Activated T-helper 1 cell treated with anti-CD3 and anti-CD28 coated beads, Interleukin-12 subunit alpha, Interleukin-12 subunit beta, Interleukin-2, Interleukin-4 antibody, amounts not matched to agents 30 ng/mL and 10 ng/mL and 1 ng/mL, durations not matched to agents 14 hours and 24 hours and 36 hours (primary cell): ENCODE measurements around the gene CNKSR1. TPM values are rescaled to one million over a fixed set of nuclear protein-coding genes. Genes with fewer than 3 reads are reported as not detected.

ENCODE experiments used
- DNase-seq: peaks from one replicate; pipeline ENCODE4 v3.0.0; 2021; ENCODE audit warnings: low spot score
- H3K27ac Mint-ChIP-seq: one replicate; pipeline ENCODE4 v1.8.0; 2021; ENCODE audit warnings: mild to moderate bottlenecking, mixed read lengths
- H3K27me3 Mint-ChIP-seq: one replicate; pipeline ENCODE4 v1.8.0; 2022; ENCODE audit warnings: mild to moderate bottlenecking, moderate library complexity, mixed read lengths; ENCODE audit not compliant: insufficient read depth
- H3K36me3 Mint-ChIP-seq: one replicate; pipeline ENCODE4 v1.8.0; 2021; ENCODE audit warnings: low read depth, mixed read lengths
- H3K4me1 Mint-ChIP-seq: one replicate; pipeline ENCODE4 v1.8.0; 2021; ENCODE audit warnings: low read depth, mixed read lengths
- H3K4me3 Mint-ChIP-seq: one replicate; pipeline ENCODE4 v1.8.0; 2021; ENCODE audit warnings: mild to moderate bottlenecking, moderate library complexity, mixed read lengths
- H3K9me3 Mint-ChIP-seq: one replicate; pipeline ENCODE4 v1.8.0; 2021; ENCODE audit warnings: mixed read lengths
- intact Hi-C: fragments of 100-400 bp; cut with micrococcal nuclease; formaldehyde crosslinking; loops from one replicate; pipeline ENCODE4 v1.15.1; 2024
- total RNA-seq: library from RNA; stranded (reverse); gene quantifications from 2 replicates; pipeline ENCODE4 v1.2.3, GENCODE V29; 2022

CNKSR1 gene
- total RNA-seq, 1 donor from 2014 or later: 4.2 TPM

DNA sequence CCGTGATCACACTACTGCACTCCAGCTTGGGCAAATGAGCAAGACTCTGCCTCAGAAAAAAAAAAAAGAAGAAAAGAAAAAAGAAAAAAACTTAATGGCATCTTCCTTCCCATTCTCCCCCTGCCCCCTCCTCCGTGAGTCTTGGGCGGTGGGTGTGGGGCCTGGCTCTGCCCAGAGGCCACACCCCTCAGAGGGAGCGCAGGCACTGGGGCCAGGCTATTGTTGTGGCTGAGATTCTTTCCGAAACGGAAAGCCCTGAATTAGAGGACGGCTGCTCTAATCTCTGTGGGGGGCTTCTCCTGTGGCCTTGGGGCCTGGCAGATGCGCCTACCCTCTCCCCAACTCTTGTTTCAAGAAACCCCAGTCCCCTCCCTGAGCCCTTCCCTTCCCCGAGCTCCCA lies 22.5 kb upstream of the CNKSR1 start:
- DNase-seq: no peak
- no peak overlapping the region for H3K4me3 Mint-ChIP-seq
- no peak overlapping the region for H3K27ac Mint-ChIP-seq
- H3K36me3 Mint-ChIP-seq: no peaks in the 10 kb centered on the region
- H3K9me3 Mint-ChIP-seq: no peaks in the 10 kb centered on the region
- intact Hi-C loops: no loop called here
- H3K27me3 Mint-ChIP-seq: peaks cover 69% of the 10 kb centered on the region
- H3K4me1 Mint-ChIP-seq: no peaks in the 10 kb centered on the region

DNA sequence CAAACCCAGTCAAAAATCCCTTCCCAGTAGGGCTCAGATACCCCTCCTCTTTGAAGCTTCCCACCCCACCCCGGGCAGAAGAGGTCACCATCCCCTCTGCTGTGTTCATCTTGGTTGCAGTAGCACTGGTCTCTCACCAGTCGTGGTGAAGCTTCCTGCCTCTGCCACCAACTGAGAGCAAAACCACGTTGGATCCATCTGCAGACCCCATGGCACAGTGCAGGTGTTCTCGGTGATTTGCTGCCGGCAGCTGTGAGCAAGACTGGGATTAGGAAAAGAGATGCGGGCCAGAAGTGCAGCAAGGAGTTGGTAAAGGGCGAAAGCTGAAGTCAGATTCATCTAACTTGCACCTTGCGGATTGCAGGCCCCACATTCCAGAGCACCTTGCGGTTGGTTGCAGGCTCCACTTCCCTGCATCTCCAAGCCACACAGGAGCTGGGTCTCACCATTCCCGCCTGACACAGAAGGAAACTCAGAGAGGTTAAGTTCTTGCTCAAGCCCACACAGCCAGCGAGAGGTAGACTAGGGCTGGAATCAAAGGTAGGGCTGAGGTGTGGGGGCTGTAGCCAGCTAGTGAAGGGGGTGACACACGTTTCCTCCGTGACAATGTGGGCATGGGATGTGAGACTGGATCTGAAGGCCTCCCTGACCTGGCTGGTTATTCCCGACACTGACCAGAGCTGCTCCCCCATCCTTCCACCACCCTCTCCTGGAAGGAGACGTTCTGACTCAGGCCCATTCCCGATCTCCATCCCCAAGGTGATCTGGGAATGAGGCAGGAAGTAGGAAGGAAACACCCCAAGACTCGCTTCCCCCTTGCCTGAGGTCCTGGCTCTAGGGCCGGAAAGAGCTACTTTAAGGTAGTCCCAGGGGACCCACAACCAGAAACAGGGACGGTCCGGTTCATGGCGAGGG lies 21.7 kb upstream of the CNKSR1 start:
- H3K4me3 Mint-ChIP-seq: no peak overlapping the region
- H3K9me3 Mint-ChIP-seq: no peaks in the 10 kb centered on the region
- H3K27ac Mint-ChIP-seq: no peak overlapping the region
- no peaks in the 10 kb centered on the region for H3K36me3 Mint-ChIP-seq
- peaks cover 71% of the 10 kb centered on the region for H3K27me3 Mint-ChIP-seq
- intact Hi-C loops: no loop called here
- no peak for DNase-seq
- no peaks in the 10 kb centered on the region for H3K4me1 Mint-ChIP-seq

DNA sequence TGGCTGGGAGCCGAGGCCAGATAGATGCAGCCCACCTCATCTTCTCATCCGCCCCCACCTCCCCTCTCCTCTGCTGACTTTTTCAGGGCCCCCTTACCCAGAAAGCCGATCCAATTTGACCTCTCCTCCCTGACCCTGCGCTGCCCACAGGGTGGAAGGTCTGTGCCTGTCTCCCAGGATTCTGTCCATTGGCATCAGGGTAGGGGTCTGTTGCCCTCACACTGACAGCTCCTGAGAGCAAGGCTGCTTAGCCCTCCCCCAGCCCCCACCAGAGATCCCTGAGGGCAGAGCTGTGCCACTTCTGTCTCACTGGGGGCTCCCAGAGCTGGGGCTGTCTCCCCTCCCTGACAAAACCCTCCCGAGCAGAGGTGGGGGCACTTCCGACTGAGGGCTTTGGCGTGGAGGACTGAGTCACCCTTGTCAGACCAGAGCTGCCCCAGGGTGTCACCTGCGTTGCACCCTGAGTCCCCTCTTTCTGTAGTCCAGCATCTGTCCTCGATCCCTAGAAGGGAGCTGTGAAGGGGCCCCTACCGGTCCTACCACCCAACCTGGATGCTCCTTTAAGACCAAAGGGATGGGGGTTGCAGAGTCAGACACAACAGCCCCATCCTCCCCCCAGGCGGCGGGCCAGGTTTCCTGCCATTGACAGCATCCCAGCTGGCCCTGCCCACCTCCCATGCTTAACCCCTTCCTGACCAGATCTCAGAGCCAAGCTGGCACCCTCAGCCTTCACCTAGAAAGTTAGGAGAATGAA lies 20.8 kb upstream of the CNKSR1 start:
- peaks cover 71% of the 10 kb centered on the region for H3K27me3 Mint-ChIP-seq

DNA sequence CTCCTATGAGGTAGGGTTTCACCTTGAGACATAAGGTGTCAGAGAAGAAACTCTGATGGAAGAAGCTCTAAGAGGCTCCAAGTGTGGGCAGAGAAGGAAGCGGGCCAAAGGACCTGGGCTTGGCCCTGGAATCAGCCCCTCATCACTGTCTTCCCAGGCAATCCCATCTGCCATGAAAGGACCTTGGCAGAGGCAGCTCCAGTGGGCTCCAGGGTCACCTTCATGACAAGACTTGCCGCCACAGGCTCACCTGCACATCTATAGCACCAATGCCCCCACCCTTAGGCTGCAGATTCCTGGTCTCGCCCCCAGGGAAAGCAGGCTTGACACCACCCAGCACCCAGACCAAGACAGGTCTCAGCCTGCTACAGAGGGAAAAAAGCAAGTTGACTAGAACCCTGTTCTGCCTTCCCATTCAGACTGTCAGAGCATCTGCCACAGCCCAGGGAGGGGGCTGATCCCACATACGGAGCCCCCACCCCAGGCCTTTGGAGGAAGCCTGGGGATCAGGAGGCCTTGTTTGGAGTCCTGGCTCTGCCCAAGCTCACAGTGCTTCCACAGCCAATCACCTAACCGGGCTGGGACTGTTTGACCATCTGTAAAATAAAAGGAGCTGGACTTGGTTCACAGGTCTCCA lies 18.9 kb upstream of the CNKSR1 start:
- Mint-ChIP-seq H3K36me3 (no peaks in the 10 kb centered on the region), H3K27me3 (peaks cover 63% of the 10 kb centered on the region), H3K4me1 (peaks cover 5% of the 10 kb centered on the region), H3K27ac (no peak overlapping the region), H3K4me3 (no peak overlapping the region), H3K9me3 (no peaks in the 10 kb centered on the region)
- DNase-seq: no peak
- intact Hi-C loops: no loop called here

More for the DNA sequence above, 20.8 kb upstream of the CNKSR1 start:
- intact Hi-C loops: no loop called here
- H3K36me3 Mint-ChIP-seq: no peaks in the 10 kb centered on the region
- H3K4me1 Mint-ChIP-seq: no peaks in the 10 kb centered on the region
- no peak overlapping the region for H3K4me3 Mint-ChIP-seq
- H3K27ac Mint-ChIP-seq: no peak overlapping the region
- no peaks in the 10 kb centered on the region for H3K9me3 Mint-ChIP-seq
- DNase-seq: no peak

DNA sequence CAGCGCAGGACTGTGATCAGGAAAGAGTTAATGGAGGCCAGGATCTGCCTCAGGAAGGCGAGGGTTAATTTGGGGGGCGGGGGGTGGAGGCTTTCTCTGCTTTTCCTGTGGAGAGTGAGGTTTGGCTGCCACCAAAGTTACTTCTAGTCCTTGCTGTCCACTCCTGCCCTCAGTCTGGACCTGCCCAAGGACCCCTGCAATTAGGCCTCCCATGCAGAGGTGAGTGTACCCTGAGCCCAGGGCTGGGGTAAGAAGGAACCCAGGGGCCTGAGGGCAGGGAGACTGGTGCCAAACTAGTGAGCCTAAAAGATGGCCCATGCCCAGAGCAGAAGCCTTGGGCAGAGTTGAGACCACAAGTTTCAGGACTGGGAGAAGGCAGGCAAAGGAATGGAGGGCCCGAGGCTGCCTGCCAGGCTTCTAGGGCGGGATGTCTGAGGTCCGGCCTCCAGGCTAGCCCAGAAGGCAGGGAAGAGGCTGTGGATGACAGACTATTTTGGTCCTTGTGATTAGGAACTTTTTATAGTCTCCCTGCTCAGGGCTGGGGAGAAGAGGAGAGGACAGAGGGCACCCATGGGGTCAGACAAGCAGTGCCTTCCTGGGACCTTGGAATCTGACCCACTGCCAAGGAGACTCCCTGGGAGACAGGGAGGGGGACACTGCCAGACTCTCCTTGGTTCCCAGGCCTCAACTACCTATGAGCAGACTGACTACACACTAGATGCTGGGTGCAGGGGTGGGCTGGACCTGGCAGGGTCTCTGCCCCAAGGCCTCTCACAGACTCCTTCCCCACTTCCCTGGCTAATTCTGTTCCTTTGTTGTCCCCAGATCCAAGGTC lies 18.2 kb upstream of the CNKSR1 start, which contains the start of gene FAM110D:
Gene FAM110D, plus strand, starts transcription at position 172 of the 835 bp plus-strand sequence. CDS start 2,213 bp downstream, outside the sequence.
- Mint-ChIP-seq H3K27me3 (peaks cover 62% of the 10 kb centered on the region), H3K4me1 (peaks cover 5% of the 10 kb centered on the region), H3K9me3 (no peaks in the 10 kb centered on the region), H3K27ac (no peak within 1 kb of the TSS), H3K36me3 (no peaks in the 10 kb centered on the region), H3K4me3 (no peak within 1 kb of the TSS)
- DNase-seq: no peak
- intact Hi-C loops: no loop called here

DNA sequence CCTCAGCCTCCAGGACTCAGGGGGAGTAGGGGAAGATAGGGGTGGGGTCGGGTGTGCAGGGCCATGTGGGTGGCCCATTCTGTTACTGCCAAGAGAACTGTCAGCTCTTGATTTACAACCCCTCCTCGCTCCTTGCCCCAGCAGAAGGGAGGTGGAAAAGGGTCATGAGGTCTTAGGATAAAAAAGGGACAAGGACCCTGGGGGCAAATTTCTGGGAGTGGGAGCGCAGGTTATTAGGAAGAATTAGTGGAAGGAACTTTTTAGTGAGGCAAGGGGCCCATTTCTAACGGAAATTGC lies 17.6 kb upstream of the CNKSR1 start:
- Mint-ChIP-seq H3K4me3 (no peak overlapping the region), H3K36me3 (peaks cover under 1% of the 10 kb centered on the region), H3K9me3 (no peaks in the 10 kb centered on the region), H3K27ac (no peak overlapping the region), H3K27me3 (peaks cover 63% of the 10 kb centered on the region), H3K4me1 (peaks cover 5% of the 10 kb centered on the region)
- intact Hi-C loops: no loop called here
- DNase-seq: no peak

DNA sequence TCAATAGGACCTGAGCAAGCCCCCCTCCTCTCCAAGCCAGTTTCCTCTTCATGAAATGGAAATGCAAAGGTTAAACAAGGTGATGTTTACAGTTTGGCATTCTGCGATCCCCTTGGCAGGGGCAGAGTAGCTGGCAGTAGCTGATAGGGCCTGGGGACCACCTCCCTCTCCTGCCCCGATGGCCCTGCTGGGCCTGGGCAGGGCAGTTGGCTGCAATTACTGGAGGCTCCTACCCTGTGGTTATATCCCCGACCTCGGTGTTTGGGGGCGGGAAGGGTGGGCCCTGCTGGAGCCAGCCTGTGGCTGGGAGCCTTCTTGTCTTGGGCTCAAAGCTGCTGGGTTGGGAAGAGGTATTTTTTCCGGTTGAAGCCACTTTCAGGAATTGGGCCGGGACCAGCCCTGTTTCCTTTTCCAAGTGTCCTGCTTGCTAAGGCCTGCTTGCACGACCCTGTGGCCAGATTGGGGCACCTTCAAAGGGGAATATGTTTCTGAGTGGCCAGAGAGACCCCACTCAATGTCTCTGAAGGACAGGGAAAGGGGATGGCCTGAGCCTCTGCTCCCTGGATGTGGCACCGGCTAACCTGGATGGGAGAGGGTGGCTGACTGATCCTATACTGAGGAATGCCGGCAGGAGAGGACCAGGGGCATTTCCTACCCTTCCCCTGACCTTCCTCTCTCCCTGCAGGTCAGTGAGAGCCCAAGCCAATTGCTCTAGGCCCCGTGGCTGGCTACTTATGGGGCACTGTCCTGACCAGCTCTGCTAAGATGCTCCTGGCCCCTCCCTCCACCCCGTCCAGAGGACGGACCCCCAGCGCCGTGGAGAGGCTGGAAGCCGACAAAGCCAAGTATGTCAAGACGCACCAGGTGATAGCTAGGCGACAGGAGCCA lies 16.5 kb upstream of the CNKSR1 start:
- intact Hi-C loops: no loop called here
- Mint-ChIP-seq H3K27me3 (peaks cover 55% of the 10 kb centered on the region), H3K36me3 (peaks cover 2% of the 10 kb centered on the region), H3K4me3 (no peak overlapping the region), H3K9me3 (no peaks in the 10 kb centered on the region), H3K27ac (no peak overlapping the region), H3K4me1 (peaks cover 12% of the 10 kb centered on the region)
- DNase-seq: no peak

DNA sequence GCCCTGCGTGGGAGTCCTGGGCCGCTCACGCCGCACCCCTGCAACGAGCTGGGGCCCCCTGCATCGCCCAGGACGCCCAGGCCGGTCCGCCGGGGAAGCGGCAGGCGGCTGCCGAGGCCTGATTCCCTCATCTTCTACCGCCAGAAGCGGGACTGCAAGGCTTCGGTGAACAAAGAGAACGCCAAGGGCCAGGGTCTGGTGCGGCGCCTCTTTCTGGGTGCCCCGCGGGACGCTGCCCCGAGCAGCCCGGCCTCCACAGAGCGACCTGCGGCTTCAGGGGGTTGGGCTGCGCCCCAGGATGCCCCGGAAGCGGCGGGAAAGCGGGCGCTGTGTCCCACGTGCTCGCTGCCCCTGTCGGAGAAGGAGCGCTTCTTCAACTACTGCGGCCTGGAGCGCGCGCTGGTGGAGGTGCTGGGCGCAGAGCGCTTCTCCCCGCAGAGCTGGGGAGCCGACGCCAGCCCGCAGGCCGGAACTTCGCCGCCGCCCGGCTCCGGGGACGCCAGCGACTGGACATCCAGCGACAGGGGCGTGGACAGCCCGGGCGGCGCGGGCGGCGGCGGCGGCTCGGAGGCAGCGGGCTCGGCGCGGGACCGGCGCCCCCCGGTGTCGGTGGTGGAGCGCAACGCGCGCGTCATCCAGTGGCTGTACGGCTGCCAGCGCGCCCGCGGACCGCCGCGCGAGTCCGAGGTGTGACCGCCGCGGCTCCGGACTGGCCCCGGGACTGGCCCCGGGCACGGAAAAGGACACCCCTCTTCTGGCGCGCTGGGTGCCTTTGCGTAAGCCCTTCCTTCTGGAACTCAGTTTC lies 15.7 kb upstream of the CNKSR1 start:
- DNase-seq: no peak
- intact Hi-C loops: no loop called here
- H3K9me3 Mint-ChIP-seq: no peaks in the 10 kb centered on the region
- peak overlapping the region; percentile 56 for H3K4me3 Mint-ChIP-seq
- H3K36me3 Mint-ChIP-seq: peaks cover 2% of the 10 kb centered on the region
- no peak overlapping the region for H3K27ac Mint-ChIP-seq
- H3K27me3 Mint-ChIP-seq: peaks cover 50% of the 10 kb centered on the region
- peaks cover 18% of the 10 kb centered on the region for H3K4me1 Mint-ChIP-seq

DNA sequence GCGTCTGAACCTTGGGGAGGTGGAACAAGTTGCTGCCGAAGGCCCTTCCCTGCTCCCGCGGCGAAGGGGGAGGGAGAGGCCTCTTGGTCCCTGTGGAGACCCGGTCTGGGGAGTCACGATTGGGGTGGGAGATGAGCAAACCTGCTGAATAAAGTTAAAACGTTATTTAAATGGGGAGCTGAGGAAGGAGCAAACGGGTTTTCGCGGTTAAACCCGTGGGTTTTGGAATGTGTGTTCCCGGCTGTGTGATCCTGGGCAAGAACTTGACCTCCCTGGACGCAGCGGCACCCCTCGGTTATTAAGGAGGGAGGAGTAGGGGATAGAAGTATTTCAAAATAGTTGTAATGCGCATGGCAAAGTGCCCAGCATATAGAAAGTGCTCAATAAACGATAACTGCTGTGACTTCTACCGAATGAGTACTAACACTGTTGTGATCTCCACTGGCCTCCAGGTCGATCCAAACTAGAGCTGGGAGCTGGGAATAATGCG lies 15.0 kb upstream of the CNKSR1 start:
- DNase-seq: no peak
- no peak overlapping the region for H3K27ac Mint-ChIP-seq
- H3K27me3 Mint-ChIP-seq: peaks cover 49% of the 10 kb centered on the region
- no peaks in the 10 kb centered on the region for H3K9me3 Mint-ChIP-seq
- H3K4me3 Mint-ChIP-seq: peak overlapping the region; percentile 56
- H3K4me1 Mint-ChIP-seq: peaks cover 22% of the 10 kb centered on the region
- peaks cover 2% of the 10 kb centered on the region for H3K36me3 Mint-ChIP-seq
- intact Hi-C loops: no loop called here

DNA sequence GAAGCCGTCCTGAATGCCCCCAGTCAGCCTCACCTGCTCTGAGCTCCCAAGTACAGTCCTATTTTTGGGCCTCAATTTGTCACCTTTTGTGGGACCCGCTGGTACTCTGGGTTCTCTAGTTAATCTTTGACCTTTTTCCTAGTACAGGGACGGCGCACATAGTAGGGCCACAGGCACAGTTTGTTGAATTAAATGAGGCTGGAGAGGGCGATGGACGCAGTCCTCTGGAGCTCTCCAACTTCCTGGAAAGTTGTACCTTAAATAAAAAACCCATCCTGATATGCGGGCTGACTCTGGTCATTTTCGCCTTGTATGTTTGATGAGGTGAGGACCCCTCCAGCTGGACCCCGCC lies 13.6 kb upstream of the CNKSR1 start:
- peaks cover 42% of the 10 kb centered on the region for H3K27me3 Mint-ChIP-seq
- H3K4me1 Mint-ChIP-seq: peaks cover 22% of the 10 kb centered on the region
- no peak overlapping the region for H3K27ac Mint-ChIP-seq
- H3K4me3 Mint-ChIP-seq: no peak overlapping the region
- no peaks in the 10 kb centered on the region for H3K9me3 Mint-ChIP-seq
- H3K36me3 Mint-ChIP-seq: peaks cover 2% of the 10 kb centered on the region
- DNase-seq: no peak
- intact Hi-C loops: loop anchor here (1.0 kb wide), 1 partner anchor 127 kb away; no protein-coding TSS in a partner anchor
